ENCODE measurements around the gene PRICKLE1. TPM values are rescaled to one million over a fixed set of nuclear protein-coding genes. Genes with fewer than 3 reads are reported as not detected.

The PRICKLE1 gene
- total RNA-seq, 2 donors from 2014 or later: 3.6 to 4.7 TPM

Small RNA genes lying within 50 kb of the gene (small RNA-seq; reads per million reads assigned to genes)
- gene AC079600.1: not detected
- gene AC079600.2: not detected
- not detected for gene RF00019

Data from body of pancreas (tissue), 2 donors.